ELR (cell line): Measurements from ENCODE around the gene MTARC2.
"Not testable (repeated sequence)": the region's sequence is repeated elsewhere in the genome, so short reads cannot be mapped to it uniquely, and the experiment has no call there.

Experiments
- DNase-seq: peaks from one replicate; pipeline ENCODE4 v3.0.0-alpha.2; 2015; ENCODE audit warnings: low read depth

The MTARC2 gene

DNA sequence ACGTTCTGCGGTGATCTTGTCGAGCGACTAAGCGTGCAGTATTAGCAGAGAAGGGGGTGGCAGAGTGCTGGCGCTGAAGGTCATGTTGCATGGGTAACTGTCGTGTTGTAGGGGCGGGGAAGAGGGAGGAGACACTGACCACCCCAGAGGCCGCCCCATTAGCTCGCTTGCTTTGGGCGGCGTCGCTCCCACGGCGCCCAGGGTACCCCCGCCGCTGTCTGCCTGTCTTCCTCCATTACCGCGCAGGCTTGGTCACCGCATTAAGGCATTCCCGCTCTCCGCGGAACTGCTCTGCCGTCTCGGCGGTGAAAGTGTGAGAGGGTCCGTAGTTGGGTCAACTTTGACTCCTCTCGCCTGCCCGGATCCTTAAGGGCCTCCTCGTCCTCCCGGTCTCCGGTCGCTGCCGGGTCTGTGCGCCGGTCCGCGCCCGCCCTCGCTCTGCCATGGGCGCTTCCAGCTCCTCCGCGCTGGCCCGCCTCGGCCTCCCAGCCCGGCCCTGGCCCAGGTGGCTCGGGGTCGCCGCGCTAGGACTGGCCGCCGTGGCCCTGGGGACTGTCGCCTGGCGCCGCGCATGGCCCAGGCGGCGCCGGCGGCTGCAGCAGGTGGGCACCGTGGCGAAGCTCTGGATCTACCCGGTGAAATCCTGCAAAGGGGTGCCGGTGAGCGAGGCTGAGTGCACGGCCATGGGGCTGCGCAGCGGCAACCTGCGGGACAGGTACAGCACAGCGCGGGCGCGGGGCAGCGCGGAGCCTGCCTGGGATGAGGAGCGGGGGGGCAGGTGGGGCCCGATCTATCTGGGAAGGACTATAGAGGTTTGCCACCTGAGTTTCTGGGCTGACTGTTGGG, at the start of gene MTARC2:
TSS of gene MTARC2 (plus strand) at position 234 of the 846 bp plus-strand sequence. CDS start at position 444, 210 bp downstream.
- peak; percentile 81 for DNase-seq

DNA sequence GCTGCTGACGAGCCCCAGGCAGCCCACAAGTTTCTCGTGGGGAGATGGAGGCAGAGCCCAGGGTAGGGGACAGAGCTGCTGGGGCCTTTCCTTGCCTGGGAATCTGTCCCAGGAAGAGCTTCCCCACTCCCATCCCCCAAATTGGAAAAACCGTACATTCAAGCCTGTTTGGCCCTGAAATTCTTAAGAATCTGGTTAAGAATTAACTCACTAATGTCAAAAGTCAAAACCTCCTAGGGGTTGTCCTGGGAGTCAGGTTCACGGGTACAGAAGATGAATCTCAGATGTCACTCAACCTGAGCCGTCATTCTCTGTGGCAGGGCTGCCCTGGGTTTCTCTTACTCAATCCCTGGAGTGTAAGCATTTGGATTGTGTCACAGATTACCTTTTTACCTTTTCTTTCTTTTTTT, 49.5 kb upstream of the MTARC2 start:
- DNase-seq: no peak

DNA sequence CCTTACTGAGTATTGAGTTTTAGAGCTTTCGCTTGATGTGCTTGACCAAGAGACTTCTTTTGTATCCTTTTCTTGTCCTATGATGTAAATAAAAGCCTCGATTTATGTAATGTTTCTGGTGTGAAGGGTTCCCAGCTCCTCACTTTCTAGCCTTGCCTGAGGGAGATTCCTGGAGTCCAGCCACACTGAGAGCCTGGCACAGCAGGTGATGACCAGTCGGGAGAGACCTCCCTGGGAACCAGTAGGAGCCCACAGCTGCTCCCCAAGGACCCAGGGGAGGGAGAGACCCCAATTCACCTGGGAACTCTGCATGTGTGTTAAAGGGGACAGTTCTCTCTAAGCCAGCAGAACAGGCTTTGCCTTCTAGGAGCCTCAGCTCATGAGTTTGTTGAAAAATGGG, 49.1 kb upstream of the MTARC2 start:
- no peak for DNase-seq

DNA sequence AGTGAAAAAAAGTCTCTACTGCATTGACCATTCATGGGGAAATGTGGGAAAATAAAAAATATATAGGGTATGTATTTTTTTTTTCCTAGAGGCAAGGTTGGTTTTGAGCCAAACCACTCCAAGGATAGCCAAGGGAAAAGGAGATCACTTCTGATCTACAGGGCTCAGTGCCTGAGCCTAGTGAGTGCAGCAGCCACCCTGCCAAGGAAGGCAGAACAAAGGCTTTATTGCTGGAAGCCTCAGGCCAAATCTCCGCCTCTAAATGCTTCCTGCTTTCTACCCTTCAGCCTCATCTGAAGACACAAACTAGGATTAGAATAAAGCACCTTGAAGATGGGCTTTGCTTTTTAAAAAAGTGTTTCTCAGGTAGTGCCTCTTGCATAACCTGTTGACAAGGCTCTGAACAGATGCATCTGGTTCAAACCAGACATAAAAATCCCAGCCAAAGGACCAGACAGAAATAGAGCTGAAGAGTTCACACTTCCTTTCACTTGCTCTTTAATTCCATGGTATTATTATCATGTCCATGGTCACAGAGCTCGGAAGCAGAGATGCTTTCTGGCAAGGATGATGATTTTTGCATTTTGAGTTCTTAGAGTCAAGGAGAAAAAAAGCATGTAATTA, 47.5 kb upstream of the MTARC2 start:
- no peak for DNase-seq

DNA sequence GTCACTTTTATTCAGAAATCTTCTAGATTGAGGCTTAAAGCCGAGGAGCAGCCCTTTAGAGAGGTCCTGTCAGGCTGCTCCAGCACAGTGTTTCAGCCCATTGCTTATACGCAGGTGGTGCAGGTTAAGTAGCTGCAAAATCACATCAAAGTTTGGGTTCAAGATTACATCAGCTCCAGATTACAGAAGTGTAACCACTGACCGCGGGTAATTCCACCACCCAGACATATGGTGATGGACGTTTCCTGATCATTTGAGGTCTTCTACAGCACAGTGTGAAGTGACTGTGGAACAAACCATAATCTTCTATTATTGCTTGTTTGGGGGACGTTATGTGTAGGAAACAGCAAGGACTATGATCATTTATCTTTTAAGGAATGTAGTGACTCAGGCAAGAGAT, 46.1 kb upstream of the MTARC2 start:
- no peak for DNase-seq

DNA sequence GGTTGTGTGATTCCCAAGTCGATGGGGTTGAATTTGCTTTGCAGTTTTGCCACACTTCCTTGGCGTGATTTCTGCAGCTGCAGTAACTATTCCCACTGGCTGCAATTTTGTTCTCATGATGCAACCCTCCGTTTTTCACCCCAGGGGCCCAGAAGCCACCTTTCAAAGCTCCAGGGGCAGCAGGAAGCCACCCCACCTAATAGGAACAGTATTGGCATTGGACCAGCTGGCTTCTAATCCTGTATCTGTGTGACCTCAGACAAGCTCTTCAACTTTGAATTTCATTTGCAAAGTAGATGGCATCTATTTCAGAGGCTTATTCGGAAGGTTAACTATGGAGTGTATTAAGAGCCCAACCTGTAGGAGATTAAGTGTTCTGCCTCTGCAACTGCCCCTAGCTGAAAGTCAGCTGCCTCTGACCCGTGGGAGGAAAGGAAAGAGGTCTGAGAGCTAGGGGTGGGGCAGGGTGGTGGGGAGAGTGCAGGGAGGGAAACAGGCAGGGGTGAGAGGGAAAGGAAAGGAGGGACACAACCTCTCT, 45.3 kb upstream of the MTARC2 start:
- DNase-seq: no peak

DNA sequence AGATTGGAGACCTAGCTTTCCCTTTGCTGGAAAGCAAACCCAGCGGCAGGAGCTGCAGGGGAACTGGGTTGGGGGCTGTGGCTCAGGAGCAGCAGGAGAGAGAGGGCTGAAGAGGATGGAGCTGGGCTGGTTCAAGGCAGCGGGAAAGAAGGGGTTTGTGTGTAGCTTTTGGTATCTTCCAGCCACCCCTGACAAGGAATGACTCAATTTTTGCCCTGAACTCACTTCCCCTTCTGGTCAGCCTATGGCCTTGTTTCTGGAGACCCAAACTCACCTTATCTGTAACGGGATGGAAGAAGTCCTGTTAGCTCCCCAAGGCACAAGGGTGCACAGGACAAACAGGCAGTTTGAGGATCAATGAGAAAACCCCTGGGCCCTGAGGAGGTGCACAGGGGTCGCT, 44.8 kb upstream of the MTARC2 start:
- DNase-seq: no peak

DNA sequence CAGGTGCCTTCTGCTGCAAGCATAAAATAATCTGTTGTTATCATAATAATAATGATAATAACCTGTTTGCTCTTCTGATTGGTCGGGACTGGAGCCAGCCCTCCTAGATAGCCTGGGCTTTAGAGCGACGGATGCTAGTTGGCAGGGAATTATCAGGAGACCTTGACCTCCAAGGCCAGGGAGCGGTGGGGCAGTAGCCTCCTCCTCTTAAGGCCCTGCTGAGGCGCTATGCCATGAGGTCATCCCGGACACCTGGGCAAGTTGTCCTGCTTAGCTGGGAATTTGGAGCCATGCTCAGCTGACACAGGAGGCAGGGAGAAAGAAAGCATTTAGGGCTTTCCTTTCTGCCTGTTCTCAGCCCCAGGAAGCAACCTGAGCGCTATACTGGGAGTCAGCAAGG, 42.3 kb upstream of the MTARC2 start:
- no peak for DNase-seq

DNA sequence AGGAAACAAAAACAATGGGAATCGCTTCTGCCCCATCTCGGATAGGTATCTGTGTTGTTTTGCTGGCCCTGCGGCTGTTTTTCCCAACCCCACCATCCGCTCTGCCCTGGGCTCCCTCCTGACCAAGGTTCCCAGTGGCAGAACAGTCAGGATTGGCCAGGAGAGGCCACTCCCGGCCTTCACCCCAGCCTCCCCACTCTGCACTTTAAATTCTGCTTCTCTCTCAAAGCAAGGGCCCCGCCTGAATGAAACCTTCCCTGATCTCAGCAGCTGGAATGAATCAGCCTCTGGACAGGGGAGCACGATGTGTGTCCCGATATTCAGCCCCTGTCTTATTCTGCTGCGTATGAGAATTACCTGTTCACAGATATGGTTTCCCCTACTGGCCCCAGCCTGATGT, 41.6 kb upstream of the MTARC2 start:
- no peak for DNase-seq

DNA sequence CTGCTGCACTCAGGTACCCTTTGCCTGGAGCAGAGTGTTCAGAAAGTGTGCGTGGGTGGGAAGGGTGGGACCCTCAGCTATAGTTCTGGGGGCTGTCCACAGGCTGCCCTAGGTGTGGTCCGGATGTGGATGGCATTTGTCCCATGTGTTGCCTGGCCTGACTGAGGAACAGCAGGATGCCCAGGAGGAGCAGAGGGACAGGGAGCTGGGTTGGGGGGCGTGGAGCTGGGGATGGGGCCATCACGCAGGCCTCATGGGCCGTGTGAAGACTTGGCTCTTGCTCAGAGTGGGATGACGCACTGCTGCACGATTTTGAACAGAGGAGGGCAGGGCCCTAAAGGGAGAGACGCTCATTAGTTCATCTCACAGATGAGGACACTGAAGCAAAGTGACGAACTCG, 41.0 kb upstream of the MTARC2 start:
- no peak for DNase-seq

DNA sequence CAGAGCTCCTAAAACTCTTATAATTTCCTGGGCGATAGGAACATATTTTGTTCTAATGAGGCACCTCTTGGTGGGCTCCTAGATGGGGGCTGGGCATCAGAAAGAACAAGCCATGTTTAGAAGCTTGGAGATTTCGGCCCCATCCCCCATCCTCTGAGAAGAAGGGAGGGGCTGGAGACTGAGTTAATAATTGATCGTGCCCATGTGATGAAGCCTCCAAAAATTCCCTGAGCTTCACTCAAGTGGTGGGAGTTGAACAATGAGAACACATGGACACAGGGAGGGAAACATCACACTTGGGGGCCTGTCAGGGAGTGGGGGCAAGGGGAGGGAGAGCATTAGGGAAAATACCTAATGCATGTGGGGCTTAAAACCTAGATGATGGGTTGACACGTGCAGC, 39.9 kb upstream of the MTARC2 start:
- DNase-seq: no peak

DNA sequence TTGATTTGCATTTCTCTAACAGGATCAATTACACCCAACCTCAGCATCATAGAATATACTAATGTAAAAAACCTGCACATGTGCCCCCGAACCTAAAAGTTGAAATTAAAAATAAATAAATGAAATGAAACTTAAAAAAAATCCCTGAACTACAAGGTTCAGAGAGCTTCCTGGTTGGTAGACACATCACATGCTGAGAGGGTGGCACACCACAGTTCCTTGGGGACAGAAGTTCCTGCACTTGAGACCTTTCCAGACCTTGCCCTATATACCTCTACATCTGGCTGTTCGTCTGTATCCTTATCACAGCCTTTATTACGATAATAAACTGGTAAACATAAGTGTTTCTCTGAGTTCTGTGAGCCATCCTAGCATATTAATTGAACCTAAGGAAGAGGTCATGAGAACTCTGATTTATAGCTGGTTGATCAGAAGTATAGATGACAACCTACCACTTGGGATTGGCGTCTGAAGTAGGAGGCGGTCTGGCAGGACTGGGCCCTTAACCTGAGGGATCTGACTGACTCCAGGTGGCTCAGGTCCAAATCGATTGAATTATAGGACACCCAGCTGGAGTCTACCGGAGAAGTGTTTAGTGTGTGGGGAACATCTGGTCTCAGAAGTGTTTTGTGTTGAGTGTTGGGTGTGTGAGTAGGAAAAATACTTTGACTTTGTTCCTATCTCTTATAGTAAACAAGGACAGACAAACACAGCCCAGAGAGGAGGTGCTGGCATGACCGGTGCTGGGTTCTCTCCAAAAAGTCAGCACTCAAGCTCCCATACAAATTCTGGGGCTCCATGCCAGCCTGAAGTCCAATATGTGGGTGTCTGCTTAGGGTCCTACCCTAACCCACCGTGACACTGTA, 39.0 kb upstream of the MTARC2 start:
- no peak for DNase-seq

DNA sequence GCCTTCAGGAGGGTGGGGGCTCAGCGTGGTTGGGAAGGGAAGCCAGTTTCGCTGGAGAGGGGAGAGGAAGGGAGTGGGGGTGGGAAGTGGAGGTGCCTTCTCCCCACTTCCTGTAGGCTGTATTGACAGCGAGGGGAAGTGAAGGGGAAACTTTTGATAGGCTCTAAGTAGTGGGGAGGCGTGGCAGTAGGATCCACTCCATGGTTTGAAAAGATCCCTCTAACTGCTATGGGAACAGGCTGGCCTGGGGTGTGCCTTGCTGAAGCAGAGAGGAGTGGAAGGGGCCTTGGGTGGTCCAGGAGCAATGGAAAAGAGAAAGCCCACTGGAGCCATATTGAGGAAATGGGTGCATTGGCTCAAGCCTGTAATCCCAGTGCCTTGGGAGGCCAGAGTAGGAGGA, 37.8 kb upstream of the MTARC2 start:
- no peak for DNase-seq

DNA sequence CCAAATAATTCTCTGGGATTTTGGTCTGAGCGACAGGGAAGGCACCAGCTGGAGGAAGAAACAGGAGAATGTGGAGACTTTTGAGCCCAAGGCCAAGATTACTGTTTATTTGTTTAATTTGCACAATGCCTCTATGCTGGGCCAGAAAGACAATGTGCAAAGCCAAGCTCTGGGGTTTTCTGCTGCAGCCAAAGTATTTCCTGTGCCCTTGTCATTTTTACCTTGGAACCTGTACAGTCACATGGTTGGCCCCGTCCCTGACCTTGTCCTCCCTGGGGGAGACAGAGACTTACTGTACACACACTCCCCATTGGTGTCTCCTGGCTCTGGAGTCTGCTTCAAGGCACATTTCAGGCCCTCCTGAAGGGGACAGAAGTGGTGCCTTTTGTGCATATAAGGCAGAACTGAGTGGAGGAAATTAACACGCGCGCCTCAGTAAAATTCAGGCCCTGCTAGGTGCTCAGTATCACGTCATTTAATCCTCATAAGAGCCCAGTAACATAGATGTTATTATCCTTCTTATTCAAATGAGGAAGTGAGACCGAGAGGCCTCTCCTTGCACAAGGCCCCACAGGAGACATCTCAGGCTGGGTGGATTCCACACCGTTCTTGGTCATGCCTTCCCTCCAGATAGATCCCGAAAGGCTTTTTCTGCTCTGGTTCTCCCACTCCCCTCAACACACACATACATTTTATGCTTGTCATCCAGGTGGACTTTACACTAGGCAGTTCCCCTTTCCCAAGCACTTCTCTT, 36.9 kb upstream of the MTARC2 start:
- no peak for DNase-seq

DNA sequence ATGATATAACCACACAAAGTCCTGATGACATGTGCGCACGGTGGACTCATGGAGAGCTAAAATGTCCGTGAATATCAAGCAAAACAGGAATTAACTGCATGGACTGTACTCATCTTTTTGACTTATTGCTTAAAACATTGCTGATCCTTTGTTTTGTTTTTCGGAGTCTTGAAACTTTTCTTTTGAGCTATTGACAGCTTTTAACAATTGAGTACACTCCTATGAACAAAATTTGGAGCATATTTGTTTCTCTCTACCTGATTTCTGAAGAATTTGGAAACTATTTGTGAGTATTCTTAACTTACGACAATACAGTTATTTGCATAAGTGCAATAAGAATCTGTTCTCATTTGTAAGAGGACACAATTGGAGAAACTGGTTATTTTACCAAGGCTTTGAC, 32.1 kb upstream of the MTARC2 start:
- not testable (repeated sequence) for DNase-seq

DNA sequence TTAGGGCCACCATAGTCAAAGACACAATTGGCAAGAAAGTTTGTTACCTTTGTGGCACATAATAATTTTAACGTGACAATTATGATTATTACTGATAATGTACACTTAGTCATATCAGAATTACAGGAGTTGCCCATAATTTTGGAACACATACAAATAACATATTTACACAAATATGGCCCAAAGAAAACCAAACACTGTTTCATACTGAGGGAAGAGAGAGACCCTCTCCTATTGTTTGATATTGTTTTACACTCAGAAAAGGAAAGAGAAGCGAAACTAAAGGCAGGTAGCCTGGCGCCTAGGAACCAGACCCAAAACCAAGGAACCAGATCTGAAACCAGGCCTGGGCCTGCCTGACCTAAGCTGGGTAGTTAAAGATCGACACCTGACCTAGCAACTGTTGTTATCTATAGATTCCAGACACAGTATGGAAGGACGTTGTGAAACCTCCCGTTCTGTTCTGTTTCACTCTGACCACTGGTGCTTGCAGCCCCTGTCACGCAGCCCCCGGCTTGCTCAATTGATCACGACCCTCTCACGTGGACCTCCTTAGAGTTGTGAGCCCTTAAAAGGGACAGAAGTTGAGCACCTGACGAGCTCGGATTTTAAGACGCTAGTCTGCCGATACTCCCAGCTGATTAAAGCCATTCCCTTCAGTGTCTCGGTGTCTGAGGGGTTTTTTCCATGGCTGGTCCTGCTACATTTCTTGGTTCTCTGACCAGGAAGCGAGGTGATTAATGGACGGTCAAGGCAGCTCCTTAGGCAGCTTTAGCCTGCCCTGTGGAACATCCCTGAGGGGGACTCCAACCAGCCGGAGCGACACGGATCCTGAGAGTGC, 30.1 kb upstream of the MTARC2 start:
- DNase-seq: no peak

DNA sequence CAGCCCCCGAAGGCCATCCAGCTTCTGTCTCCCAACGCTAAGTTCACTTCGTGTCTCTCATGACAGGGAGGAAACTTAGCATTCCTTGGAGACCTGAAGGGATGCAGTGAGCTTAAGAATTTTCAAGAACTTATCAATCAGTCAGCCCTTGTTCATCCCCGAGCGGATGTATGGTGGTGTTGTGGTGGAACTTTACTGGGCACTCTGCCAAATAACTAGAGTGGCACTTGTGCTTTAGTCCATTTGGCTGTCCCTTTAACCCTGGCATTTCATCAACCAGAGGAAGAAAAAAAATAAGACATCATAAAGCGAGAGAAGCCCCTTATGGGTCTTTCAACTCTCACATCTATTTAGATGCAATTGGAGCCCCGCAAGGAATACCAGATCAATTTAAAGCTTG, 26.9 kb upstream of the MTARC2 start:
- not testable (repeated sequence) for DNase-seq

DNA sequence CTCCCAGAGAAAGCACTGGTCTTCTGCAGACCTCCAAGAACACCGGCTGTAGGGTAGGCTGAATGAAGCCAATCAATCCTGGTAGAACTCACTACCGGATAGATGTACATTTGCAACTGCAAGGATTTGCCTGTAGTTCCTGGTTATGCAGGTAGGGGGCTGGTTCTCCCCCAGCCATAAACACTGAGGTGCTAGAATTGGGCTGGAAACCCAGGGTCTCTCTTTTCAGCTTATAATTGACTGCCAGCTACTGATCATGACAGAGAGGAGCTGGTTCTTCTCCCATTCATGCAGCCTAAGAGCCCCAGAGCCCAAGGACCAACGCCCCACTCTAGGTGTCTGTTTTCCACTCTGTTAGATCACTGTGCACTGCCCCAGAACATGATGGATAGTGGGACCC, 21.5 kb upstream of the MTARC2 start:
- DNase-seq: peak; percentile 21

DNA sequence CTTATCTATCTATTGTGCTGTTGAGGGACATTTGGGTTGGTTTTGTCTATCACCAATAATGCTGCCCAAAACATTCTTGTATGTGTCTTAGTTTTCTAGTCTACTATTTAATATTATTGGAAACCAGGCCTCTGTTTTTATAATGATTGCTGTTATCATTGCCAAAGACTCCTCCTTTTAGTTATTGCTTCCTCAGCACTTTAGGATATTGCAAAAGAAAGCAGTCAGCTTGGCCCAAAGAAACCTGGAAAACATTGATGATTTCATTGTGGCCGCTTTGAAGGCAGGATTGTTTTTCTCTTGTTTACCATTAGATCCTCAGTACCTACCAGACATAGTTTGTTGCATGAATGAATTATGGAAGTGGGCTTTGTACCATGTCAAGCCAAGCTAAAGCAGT, 20.6 kb upstream of the MTARC2 start:
- DNase-seq: no peak

DNA sequence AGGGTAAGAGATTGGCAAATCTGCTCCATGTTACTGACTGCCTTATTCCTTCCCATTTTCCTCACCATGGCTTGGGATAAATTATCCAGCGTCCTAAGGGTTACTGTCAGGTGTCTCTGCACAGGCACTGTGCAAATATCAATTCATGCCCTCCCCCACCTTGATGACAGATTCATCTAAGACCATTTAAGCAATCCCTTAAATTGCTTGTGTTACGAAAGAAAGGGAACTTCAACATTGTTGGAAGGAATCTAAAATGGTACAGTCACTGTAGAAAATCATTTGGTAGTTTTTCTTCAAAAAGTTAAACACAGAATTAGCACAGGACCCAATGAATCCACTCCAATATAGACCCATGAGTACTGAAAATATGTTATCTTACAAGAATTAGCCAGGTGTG, 17.6 kb upstream of the MTARC2 start:
- no peak for DNase-seq

DNA sequence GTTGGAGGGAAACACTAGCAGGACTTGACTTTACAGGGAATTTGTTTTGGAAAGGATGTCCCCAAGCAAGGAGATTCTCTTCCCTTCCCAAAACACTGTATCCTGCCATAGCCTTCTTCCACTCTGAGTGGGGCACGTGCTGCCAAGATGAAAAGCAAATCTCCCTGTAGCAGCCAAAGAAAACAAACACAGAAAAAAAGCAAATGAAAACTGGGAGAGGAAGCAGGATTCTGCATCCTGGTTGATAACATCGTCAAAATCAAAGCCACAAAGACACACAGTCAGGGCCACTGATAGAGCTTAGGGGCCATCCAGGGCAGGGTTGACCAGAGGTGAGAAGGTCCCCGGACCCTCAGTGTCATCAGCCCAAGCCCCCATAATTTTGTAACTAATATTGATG, 16.0 kb upstream of the MTARC2 start:
- no peak for DNase-seq
